ENCODE results near the gene SLC66A2.

SLC66A2 gene

DNA sequence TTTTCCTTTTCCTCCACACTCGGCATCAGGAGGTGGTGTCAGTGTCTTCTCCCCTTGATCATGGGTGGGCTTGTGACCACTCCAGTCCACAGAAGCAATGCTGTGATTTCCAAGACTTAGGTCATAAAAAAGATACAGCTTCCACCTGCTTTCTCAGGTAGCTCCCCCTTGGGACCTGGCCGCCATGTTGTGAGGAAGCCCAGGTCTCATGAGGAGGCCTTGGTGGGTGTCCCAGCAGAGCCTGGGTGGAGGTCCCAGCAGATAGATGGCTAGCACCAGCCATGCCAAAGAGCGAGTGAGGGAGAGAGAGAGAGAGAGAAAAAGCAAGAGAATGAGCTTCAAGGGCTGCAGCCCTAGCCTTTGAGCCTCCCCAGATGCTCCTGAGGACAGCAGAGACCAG, 16.0 kb downstream of the SLC66A2 start:
- DNase-seq = no peak

DNA sequence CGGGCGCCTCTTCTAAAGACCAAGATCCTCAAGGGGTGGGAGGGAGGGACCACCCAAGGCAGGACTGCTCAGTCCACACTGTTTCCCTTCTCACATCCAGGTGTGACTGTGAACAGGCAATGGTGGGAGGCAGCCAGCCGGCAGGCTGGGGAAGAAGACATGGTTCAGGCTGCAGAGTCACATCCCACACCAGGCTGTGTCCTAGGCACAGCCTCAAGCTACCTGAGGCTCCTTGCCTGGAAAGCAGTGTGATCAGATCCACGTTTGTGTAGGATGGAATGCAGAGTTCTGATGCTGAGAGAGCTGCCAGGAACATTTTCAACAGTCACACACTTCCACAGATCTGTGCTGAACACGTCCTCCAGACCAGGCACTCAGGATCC, 16.4 kb downstream of the SLC66A2 start:
- DNase-seq = no peak

DNA sequence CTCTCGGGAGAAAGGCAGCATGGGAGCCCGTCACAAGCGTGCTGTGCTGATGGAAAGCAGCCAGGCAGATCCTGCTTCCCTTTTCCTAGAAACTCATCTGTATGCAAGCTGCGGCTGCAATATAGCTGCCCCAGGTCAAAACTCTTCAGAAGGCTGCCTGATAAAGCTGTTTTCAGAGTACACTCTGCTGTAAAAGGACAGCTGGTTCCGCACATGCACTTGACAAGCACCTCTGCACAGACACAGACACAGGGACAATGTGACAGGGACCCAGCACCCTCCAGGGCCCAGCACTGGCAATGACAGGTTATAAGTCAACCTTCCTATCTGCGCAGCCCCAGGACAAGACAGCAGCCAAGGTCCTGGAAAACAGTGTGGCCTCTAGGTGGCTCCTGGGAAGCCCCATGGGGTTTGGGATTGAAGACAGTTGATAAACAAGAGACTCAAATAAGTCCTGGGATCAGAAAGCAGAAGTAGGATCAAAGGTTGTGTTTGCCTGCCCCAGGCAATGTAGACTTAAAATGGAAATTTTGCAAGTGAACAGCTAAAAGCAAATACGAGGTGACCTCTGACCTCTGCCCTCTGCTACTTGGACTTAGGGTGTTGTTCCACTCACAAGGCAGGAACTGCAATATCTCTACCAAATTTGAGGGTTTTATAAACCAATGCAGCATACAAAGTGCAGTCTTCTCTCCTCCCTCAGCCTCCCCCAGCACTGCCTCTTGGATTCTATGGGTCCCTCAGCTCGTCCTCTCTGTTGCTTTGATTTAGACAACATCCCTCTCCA, 16.9 kb downstream of the SLC66A2 start:
- DNase-seq = no peak

DNA sequence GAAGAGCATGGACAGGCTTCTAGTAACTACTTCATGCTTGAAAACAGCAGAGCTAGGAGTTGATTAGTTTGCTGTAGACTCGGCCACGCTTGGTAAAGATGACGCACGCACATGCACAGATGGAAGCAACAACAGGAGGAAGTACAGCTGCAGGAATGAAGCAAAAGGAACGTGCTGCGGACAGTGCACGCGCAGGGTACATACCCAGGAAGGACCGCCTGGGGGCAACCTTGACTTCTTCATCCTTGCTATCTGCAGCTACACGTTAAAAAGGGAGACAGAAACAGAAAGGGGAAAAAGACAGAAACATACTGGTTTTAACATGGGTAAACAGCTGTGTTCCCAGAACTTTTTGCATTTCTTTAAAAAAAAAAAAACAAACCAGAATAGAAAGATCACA, 17.7 kb downstream of the SLC66A2 start:
- no peak for DNase-seq

DNA sequence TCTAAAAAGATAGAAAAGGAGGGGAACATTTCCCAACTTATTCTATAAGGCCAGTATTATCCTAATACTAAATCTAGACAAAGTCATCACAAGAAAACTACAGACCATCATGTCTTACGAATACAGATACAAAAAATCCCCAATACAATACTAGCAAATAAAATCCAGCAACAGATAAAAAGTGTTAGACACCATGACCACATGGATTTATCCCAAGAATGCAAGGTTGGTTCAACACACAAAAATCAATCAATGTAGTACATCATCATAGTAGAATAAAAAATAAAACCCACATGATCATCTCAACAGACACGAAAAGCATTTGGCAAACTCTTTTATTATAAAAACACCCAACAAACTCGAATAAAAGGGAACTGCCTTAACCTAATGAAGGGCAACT, 18.5 kb downstream of the SLC66A2 start:
- DNase-seq = no peak

DNA sequence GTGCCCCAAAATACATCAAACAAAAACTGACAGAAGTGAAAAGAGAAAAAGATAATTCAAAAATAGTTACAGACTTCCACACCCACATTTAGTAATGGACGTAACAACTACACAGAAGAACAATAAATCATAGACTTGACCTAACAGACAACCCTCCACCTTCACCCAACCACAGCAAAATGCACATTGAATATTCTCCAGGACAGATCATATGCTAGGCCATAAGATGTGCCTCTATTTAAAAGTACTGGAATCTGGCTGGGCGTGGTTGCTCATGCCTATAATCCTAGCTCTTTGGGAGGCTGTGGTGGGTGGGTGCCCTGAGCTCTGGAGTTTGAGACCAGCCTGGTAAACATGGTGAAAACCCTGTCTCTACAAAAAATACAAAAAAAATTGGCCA, 20.0 kb downstream of the SLC66A2 start:
- no peak for DNase-seq

DNA sequence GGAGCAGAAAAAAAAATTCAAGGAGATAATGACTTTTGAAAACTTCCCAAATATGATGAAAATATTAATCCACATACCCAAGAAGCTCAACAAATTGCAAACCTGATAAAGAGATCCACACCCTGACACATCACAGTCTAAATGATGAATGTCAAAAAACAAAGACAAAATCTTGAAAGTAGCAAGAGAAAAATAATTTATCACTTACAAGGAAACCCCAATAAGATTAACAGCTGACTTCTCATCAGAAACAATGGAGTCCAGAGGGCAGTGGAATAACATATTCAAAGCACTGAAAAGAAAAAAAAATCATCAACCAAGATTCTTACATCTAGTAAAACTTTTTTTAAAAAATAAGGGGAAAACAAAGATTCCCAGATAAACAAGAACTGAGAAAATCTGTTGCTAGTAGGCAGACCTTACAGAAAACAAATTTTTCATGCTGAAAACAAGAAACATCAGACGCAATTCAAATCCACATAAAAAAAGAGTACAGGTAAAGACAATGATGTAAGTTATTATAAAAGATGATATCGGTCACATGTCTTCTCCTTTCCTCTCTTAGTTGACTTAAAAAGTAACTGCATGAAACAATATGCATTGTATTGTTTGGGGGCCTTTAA, 21.3 kb downstream of the SLC66A2 start:
- no peak for DNase-seq

DNA sequence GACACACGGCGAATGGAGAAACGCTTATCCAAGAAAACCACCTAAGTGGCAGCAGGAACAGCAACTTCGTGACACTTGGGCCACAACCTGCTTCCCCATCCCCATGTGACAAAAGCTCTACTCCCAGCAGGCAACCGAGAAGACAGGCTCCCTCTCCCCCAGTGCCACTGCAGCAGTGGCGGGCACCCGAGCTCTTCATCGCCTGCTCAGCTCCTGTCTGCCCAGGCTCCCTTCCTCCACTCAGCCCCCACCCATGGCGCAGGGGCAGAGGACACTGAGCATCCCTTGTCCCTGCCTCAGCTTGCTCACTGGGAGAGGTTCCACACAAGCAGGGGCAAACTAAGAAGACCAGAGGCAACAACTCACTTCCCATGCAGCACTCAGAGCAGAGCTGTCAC, 22.9 kb downstream of the SLC66A2 start:
- DNase-seq = no peak

DNA sequence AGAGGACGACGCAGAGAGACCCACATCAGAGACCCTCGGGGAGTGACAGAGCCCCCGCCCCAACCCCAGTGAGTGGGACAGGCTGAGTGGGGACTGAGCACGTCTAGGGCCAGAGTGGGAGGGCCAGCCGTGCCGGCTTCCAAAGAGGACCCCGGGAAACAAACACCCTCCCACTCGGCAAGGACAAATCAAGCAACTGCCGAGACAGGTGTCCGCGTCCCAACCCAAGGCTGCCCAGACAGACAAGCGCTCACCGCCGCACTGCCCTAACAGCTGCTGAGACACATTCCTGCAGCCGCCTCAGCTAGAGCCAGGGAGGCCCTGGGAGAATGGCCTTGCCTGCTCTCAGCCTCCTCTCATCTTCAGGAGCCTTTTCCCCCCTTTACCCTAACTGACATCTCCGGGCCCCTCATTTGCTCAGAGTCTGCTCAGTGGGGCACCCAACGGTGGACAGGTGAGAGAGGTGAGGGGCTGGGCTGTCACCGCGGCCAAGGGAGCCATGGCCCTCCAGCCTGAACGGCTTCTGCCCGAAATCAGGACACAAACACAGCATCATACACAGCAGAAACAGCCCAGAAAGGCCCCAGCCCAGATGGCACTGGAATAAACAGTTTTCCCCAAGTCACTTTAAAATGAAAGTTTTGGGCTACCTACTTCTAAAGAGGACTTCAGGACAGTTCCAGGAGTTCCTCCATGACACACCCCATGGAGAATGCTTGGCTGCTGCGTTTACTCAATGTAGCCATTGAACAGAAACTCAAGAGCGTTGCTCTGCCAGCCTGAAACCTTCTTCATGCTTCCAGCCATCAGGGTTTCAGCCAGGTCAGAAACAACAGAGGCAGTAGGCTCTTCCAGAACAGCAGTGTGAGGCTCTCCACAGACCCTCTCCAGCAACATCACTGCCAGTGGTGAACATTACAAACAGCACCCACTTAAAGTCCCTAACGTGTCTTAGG, 23.6 kb downstream of the SLC66A2 start:
- DNase-seq = no peak

DNA sequence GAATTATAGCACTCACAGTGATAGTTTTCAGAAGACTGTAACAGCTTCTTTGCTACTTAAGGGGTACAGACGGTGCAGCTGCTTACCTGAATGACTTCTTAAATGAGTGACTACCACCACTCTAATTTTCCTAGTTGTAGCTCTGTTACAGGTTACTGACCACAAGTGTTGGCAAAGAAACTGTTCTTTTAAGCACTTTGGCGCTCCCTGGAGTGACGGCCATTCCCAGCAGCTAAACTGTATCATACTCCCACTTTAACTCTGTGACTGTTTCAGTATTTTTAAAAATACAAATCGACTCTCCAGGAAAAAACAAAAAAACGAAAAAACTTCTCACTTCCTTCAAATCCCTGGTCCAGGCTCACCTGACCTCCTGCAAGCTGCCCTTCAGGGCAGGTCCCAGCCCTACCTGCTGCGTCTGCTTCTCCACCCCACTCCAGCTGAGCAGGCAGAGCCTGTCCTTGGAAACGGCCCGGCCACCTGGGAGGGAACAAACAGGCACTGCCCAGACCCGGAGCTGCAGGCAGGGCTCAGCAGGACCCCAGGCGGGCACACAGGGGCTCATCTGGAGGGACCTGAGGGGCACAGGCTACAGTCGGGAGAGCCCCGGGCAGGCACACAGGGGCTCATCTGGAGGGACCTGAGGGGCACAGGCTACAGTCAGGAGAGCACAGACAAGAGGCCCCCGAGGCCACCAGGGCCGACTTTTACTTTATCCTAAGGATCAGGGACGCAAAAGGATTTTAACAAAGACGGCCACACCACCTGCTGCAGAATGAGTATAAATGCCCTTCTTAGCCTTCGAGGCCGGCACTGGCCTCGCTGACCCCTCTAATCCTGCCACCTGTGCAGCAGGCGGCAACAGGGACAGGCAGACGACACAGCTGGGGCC, 24.5 kb downstream of the SLC66A2 start:
- no peak for DNase-seq

DNA sequence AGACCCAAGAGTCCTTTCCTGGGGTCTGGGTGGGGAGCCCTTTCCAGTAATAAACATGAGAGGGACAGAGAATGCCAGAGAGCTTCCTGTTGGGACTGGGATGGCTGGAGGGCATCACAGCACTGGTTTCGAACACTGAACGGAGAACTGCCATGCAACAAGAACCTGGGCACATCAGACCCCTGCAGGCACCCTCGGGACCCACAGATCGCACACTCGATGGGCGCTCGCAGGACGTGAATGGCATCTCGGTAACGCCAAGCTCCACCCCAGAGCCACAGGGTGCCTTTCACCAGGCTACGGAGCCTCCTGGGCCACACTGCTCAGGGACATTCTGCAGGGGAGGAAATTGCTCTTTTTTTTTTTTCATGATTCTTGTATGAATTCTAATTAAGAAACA, 25.1 kb downstream of the SLC66A2 start:
- no peak for DNase-seq

DNA sequence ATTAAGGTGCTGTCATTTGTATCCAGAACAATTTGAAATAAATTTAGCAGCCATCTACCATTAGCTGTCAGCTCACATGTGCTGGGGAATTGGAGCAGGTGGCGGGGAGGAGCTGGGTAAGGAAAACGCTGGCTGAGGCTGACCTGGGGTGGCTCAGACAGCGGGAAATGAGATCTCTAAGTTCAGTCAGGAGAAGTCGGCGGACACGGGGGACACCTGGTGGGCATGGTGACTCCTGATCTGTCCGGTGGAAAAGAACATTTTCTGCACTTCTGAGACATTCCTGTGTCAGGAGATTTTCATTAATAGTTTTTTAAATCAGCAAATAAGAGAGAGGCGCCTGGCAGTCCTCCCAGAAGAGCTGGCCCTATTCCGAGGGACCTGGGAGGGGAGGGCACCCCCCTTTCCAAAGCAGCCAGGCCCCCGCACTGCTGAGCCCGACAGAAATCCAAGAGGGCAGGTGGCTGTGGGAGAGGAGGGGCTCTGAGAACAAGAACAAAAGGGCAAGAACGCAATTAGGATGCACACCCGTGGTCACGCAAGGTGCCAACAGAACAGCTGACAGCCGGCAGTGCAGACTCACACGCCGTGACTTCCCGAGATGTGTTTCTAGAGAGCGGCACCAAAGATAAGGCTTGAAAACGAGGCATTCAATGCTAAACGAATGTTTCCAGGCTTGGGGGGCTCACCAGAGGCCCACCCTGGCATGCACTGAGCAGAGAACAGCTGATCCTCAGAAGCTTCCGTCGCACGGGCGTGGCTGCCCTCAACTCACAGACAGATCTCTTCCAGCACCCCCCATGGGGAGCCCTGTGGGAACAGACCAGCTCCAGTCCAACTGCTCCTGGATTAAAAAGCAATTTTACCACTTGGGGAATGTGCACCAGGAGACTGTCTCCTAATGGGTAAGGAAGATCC, 26.4 kb downstream of the SLC66A2 start:
- no peak for DNase-seq

DNA sequence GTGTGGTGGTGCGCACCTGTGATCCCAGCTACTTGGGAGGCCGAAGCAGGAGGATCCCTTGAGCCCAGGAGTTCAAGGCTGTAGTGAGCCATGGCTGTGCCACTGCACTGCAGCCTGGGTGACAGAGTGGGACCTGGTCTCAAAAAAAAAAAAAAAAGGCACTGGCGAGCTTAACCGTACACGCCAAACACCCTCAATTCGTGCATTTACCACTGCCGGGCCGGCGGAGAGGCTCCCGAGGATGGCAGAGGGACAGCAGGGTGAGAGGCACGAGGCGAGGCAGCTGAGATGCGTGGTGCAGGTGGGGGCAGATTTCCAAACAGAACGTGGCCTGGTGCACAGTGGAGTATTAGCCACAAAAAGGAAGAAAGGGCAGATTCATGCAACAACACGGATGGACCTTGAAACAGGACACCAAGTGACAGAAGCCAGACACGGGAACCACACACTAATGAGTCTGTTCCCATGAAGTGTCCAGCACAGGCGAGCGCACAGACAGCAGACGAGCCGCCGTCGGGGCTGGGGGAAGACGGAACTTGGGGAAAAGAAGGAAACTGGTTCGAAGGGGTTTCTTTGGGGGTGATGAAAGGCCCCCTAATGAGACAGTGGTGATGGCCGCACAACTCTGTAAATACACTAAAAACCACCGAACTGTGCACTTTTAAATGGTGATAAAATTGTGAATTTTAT, 27.4 kb downstream of the SLC66A2 start:
- no peak for DNase-seq

DNA sequence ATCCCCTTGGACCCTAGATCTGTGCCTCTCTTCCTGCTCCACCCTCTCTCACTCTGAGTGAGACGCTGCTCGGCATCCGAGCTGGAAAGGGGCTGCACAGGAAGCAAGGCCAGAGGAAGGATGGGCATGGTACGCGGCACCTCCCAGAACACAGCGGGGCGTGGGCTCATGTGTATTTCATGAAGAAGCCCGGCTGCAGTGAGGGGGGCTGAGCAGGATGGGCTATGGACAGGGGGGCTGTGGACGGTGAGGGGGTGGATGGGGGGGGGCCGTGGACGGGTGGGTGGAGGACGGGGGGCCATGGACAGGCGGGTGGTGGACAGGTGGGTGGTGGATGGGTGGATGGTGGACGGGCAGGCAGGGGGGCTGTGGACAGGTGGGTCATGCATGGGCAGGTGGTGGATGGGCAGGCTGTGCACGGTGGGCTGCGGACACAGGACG, 28.5 kb downstream of the SLC66A2 start:
- no peak for DNase-seq

DNA sequence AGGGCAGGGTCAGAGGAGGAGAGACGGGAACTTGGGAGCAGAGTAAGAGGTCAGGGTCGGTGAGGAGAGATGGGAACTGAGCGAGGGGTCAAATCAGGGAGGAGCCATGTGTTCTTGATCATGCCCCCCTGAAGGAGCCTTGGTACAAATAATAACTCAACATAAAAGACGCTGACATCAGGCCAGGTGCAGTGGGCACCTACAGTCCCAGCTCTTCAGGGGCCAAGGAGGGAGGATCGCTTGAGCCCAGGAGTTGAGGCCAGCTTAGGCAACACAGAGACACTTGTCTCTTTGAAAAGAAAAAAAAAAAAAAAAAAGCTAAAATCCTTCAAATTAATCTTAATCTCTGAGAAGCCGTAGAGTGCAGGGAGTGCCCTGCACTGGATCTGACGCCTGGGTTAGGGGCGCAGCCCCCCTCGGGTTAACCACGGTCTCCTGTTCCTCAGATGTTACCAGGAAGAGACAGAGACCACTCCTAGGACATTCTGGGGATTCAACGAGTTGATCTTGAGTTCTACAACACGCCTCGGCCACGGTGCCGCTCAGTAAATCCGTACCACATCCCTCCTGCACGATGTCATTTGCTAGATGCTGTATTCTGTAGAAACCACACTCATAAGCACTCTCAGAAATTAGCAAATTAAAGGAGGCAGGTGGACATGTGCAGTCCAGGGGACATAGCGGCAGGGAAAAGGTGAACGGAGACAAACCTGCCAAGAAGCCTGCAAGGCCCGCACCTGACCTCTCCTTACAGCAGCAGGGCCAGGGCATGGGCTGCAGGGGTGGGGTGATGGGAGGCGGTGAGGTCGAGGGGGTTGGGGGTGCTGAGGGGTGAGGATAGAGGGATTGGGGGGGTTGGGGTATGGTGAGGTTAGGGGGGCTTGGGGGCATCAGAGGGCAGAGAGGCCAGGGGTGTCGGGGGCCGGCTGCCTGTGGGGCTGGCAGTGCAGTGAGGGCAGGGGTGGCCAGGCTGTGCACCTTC, 29.2 kb downstream of the SLC66A2 start:
- no peak for DNase-seq

DNA sequence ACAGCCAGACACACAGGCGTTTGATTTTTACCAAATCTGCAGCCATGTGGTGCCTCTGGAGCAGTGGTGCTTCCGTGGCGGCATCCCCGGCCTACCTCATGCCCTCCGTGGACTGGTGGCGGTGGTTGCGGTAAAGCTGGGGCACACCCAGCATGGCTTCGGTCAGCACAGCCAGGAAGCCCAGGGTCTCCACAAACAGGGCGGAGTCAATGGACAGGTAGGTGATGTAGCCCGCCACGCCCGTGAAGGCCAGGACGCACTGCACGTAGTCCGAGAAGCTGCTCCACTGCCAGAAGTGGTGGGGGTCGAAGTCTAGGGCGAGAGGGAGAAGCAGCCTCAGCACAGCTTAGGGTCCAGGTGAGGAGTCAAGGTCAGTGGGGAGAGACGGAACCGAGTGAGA, 32.4 kb downstream of the SLC66A2 start:
- DNase-seq = no peak

DNA sequence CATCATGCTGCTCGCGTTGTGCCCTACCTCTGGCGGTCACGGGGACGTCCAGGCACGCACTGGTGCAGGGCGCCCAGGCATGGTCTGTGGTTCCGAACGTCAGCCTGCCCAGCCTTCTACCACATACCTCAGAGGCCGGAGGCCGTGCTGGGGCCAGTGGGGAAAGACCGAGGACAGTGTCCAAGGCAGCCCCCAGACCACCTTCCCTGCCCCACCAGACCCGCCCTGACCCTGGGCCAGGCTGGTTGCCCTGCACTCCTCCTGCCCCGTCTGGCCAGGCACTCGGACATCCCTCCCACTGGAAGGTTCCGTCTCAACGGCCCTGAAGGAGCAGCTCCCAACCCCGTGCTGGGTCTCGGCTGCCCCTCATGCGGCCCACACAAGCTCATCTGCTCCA, 32.8 kb downstream of the SLC66A2 start:
- no peak for DNase-seq

DNA sequence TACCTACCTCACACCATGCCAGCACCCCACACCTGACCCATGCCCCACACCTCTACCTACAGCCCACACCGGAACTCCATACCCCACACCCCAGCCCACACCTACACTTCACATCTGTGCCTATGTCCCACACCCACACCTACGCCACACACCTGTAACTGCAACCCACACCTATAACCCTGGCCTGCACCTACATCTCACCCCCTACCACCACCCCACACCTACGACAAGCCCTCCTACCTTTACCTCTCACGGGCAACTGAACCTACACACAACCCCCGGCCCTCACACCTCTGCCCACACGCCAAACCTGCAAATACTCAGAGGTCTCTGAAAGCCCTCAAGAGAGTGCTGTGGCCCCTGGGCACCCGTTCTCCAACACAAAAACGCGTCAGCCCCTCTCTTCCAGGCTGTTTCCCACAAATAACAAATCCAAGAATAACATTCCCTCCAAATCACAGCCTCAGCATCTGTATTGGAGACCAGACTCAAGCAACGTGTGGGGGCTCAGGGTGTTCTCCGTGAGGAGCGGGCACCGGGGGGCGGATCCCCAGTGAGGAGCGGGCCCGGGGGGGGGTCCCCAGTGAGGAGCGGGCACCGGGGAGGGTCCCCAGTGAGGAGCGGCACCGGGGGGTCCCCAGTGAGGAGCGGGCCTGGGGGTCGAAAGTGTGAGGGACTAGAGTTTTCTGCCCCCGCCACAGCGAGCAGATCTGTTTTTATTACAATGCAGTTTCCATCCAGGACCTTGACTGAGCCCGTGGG, 33.4 kb downstream of the SLC66A2 start:
- no peak for DNase-seq

Data from central memory CD4-positive, alpha-beta T cell (primary cell).